ENCODE measurements around the gene TBC1D16. TPM values are rescaled to one million over a fixed set of nuclear protein-coding genes. Genes with fewer than 3 reads are reported as not detected.

Gene TBC1D16
- total and polyA plus RNA-seq, 5 donors: 9.9 to 27.8 (median 21.0) TPM

DNA sequence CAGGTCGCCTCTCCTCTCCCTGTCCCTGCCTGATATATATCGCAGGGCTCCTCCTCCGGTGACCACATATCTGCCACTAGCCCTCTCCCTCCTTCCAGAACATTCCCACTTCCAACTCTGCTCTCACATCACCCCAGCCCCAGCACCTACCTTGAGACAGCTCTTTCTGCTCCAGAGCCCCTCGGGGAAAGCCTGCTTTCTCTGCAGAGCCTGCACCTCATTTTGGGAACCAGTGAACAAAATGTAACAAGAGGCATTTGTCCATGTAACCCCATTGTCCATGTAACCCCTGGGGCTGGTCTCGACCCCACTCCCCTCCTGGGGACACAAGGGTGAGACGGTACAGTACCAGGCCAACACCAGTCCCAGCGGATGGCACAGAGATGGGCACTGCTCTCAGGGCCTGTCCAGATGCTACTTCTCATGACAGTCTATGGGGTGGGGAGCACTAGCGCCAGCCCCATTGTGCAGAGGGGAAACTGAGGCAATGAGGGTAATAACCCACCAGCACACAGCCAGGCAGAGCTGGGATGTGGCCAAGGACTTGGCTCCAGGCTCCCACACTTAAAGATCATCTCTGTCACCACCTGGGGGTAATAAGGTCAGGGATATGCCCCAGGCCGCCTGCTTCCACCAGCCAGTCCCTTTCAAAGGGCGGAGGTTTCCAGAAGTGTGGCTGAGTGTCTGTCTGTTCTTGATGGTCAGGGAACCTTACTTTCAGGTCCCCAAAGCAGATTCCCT is 42.9 kb downstream of the TBC1D16 start:
- H3K27ac ChIP-seq (ENCODE audit: low read length): peak overlapping the region; percentile 31
- H3K4me3 ChIP-seq (ENCODE audit: low read length): no peak overlapping the region
- peaks cover 12% of the 10 kb centered on the region for H3K4me1 ChIP-seq (ENCODE audit: control insufficient read depth, insufficient read depth, low read length)
- peak in 1 of 3 donors; percentile 33 for DNase-seq
- no peaks in the 10 kb centered on the region for H3K9me3 ChIP-seq (ENCODE audit: control insufficient read depth, low read length)
- 74% methylated on average over 10 of the region's 10 CpGs for WGBS
- peak; percentile 6 to 7 for ATAC-seq
- H3K27me3 ChIP-seq (ENCODE audit: control insufficient read depth, insufficient read depth): no peaks in the 10 kb centered on the region
- intact Hi-C loops (cut with DNase I): loop anchor here (5.0 to 10.0 kb wide), 4 partner anchors 151 to 206 kb away; no protein-coding TSS in a partner anchor

GRCh38 chr17:79991924-79992648 is 43.6 kb downstream of the TBC1D16 start:
- Histone ChIP-seq H3K9me3 (ENCODE audit: control insufficient read depth, low read length) (no peaks in the 10 kb centered on the region), H3K4me3 (ENCODE audit: low read length) (no peak overlapping the region), H3K27me3 (ENCODE audit: control insufficient read depth, insufficient read depth) (no peaks in the 10 kb centered on the region), H3K4me1 (ENCODE audit: control insufficient read depth, insufficient read depth, low read length) (peaks cover 12% of the 10 kb centered on the region), H3K27ac (ENCODE audit: low read length) (peak overlapping the region; percentile 31)
- intact Hi-C loops (cut with DNase I): loop anchor here (2.0 to 10.0 kb wide), 5 partner anchors 150 to 245 kb away; no protein-coding TSS in a partner anchor
- 18% methylated on average over 44 of the region's 44 CpGs for whole genome bisulfite sequencing
- ATAC-seq: peak; percentile 25 to 36
- DNase-seq: peak; percentile 43 to 83 (median 82)

DNA sequence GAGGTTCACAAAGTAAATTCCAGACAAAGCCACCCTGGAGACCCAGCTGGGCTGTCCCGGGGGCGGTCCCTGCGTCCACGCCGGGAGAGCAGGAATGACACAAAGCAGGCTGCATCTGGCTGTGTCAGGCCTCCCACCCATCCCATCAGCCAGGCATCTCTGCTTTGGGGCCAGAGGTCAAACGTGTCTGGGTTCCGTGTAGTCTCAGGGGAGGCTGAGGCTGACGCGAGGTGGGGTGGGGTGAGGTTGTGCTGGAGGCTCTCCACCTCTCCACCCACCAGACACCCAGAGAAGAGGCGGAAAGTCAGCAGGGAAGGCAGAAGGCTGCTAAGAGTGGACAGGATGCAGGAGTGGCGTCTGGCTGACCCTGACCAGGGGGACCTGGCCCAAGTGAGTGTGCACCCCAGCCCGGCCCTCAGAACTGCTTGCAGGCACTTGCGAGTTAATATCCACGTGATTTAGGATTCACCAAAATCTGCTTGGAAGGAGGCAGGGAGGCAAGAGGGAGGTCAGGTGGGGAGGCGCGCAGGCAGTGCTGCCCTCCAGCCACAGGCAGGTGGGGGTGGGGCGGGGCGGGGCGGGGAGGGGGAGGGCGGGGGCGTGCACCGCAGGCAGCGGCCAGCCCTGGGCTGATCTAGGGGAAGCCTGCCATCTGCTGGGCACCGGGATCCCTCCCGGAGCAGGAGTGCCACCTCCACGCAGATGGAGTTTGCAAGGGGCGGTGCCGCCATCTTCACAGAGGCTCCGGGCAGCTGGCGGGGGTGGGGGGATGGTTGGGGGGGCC is 44.3 kb downstream of the TBC1D16 start:
- H3K27ac ChIP-seq (ENCODE audit: low read length): no peak overlapping the region
- no peak overlapping the region for H3K4me3 ChIP-seq (ENCODE audit: low read length)
- peaks cover 17% of the 10 kb centered on the region for H3K4me1 ChIP-seq (ENCODE audit: control insufficient read depth, insufficient read depth, low read length)
- H3K9me3 ChIP-seq (ENCODE audit: control insufficient read depth, low read length): no peaks in the 10 kb centered on the region
- 30% methylated on average over 29 of the region's 30 CpGs for WGBS
- DNase-seq (peak; percentile 82 to 94 (median 93)), ATAC-seq (peak; percentile 78 to 87)
- H3K27me3 ChIP-seq (ENCODE audit: control insufficient read depth, insufficient read depth): no peaks in the 10 kb centered on the region
- intact Hi-C loops (cut with DNase I): loop anchor here (2.0 to 10.0 kb wide), 5 partner anchors 149 to 245 kb away; no protein-coding TSS in a partner anchor

DNA sequence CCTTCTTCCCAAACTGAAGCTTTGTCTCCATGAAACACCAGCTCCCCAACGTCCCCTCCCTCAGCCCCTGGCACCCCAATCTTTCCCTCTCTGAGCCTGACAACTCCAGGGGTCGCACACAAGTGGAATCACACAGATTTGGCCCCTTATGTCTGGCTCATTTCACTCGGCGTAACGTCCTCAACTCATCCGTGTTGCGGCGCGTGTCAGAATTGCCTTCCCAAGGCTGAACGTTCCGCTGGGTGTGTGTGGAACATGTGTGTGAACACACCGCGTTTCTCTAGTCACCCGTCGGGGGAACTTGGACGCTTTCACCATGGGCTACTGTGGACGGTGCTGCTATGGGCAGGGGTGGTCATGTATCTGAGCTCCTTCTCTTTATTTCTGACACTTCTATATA is 45.0 kb downstream of the TBC1D16 start:
- no peak overlapping the region for H3K27ac ChIP-seq (ENCODE audit: low read length)
- WGBS: 87% methylated on average over 17 of the region's 17 CpGs
- ATAC-seq (no peak), DNase-seq (peak in 1 of 3 donors; percentile 60)
- H3K9me3 ChIP-seq (ENCODE audit: control insufficient read depth, low read length): no peaks in the 10 kb centered on the region
- H3K4me1 ChIP-seq (ENCODE audit: control insufficient read depth, insufficient read depth, low read length): peaks cover 17% of the 10 kb centered on the region
- no peaks in the 10 kb centered on the region for H3K27me3 ChIP-seq (ENCODE audit: control insufficient read depth, insufficient read depth)
- intact Hi-C loops (cut with DNase I): loop anchor here (2.0 to 10.0 kb wide), 5 partner anchors 148 to 244 kb away; no protein-coding TSS in a partner anchor
- H3K4me3 ChIP-seq (ENCODE audit: low read length): no peak overlapping the region

GRCh38 chr17:79990051-79990592 is 45.5 kb downstream of the TBC1D16 start:
- intact Hi-C loops (cut with DNase I): loop anchor here (2.0 to 10.0 kb wide), 5 partner anchors 148 to 243 kb away; no protein-coding TSS in a partner anchor
- Histone ChIP-seq H3K27ac (ENCODE audit: low read length) (no peak overlapping the region), H3K4me3 (ENCODE audit: low read length) (no peak overlapping the region), H3K4me1 (ENCODE audit: control insufficient read depth, insufficient read depth, low read length) (peaks cover 17% of the 10 kb centered on the region), H3K27me3 (ENCODE audit: control insufficient read depth, insufficient read depth) (no peaks in the 10 kb centered on the region), H3K9me3 (ENCODE audit: control insufficient read depth, low read length) (no peaks in the 10 kb centered on the region)
- ATAC-seq: no peak
- peak in 2 of 3 donors; percentile 56 to 65 for DNase-seq
- WGBS: 63% methylated on average over 21 of the region's 21 CpGs

DNA sequence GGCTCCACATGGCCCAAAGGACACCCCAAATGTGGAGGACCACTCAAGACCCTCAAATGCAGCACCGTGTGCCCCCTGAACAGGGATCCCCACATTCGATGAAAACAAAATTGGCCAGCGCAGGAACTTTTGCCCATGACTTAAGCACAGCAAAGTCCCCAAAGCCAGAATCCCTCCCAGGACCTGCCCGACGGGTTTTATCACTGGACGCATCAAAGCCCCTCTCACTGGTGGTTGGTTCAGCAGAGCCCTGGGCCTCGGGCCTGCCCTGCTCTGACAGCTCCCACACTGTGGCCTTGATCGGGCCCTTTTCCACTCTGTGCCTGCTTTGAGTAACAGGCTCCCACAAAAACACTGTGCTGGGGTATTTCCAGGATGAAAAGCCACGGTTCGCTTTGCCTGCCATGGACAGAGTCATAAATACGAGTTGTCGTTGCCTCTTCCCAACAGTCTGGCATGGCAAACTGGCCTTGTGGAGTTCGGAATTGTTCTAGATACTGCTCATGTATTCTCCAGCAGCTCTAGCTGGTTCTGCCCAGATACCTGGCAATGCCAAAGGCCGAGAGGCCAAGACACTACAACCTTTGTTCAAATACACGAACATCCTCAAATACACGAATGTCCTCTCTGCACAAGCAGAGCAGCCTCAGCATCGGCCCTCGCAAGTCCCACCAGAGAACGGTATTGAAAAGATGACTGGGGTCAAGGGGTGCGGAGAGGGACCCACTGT is 46.4 kb downstream of the TBC1D16 start:
- H3K9me3 ChIP-seq (ENCODE audit: control insufficient read depth, low read length): no peaks in the 10 kb centered on the region
- H3K4me1 ChIP-seq (ENCODE audit: control insufficient read depth, insufficient read depth, low read length): peaks cover 17% of the 10 kb centered on the region
- H3K27me3 ChIP-seq (ENCODE audit: control insufficient read depth, insufficient read depth): no peaks in the 10 kb centered on the region
- no peak overlapping the region for H3K27ac ChIP-seq (ENCODE audit: low read length)
- H3K4me3 ChIP-seq (ENCODE audit: low read length): no peak overlapping the region
- WGBS: 94% methylated on average over 20 of the region's 20 CpGs
- ATAC-seq (no peak), DNase-seq (peak in 2 of 3 donors; percentile 19 to 33)
- intact Hi-C loops (cut with DNase I): loop anchor here in 2 of 4 donors (10.0 kb wide), 3 partner anchors 64 to 244 kb away; no protein-coding TSS in a partner anchor

- ATAC-seq (peak in 1 of 2 donors; percentile 53), DNase-seq (peak; percentile 74 to 78 (median 75))
- intact Hi-C loops (cut with DNase I): loop anchor here in 2 of 4 donors (10.0 kb wide), 3 partner anchors 64 to 244 kb away; no protein-coding TSS in a partner anchor
- Histone ChIP-seq H3K27ac (ENCODE audit: low read length) (no peak overlapping the region), H3K27me3 (ENCODE audit: control insufficient read depth, insufficient read depth) (no peaks in the 10 kb centered on the region), H3K4me3 (ENCODE audit: low read length) (no peak overlapping the region), H3K9me3 (ENCODE audit: control insufficient read depth, low read length) (no peaks in the 10 kb centered on the region), H3K4me1 (ENCODE audit: control insufficient read depth, insufficient read depth, low read length) (peaks cover 10% of the 10 kb centered on the region)
- WGBS: 61% methylated on average over 28 of the region's 28 CpGs
Observed at GRCh38 chr17:79988185-79988971, 47.3 kb downstream of the TBC1D16 start.

DNA sequence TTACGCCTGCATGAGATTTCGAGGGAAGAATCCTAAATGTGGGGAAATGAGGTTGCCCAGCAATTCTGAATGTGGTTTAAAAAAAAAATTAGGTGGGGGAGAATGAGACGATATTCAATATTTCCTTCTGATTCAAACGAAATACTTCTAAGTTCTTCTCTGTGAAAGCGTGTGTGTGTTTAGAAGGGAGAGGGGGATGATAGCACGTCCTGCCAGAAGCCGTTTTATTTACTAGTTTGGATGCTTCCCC is 47.8 kb downstream of the TBC1D16 start:
- no peak for ATAC-seq
- H3K27ac ChIP-seq (ENCODE audit: low read length): no peak overlapping the region
- no peaks in the 10 kb centered on the region for H3K27me3 ChIP-seq (ENCODE audit: control insufficient read depth, insufficient read depth)
- 75% methylated on average over 7 of the region's 7 CpGs for WGBS
- intact Hi-C loops (cut with DNase I): loop anchor here in 2 of 4 donors (10.0 kb wide), 3 partner anchors 63 to 243 kb away; no protein-coding TSS in a partner anchor
- H3K4me1 ChIP-seq (ENCODE audit: control insufficient read depth, insufficient read depth, low read length): peaks cover 6% of the 10 kb centered on the region
- no peak for DNase-seq
- no peak overlapping the region for H3K4me3 ChIP-seq (ENCODE audit: low read length)
- H3K9me3 ChIP-seq (ENCODE audit: control insufficient read depth, low read length): no peaks in the 10 kb centered on the region

DNA sequence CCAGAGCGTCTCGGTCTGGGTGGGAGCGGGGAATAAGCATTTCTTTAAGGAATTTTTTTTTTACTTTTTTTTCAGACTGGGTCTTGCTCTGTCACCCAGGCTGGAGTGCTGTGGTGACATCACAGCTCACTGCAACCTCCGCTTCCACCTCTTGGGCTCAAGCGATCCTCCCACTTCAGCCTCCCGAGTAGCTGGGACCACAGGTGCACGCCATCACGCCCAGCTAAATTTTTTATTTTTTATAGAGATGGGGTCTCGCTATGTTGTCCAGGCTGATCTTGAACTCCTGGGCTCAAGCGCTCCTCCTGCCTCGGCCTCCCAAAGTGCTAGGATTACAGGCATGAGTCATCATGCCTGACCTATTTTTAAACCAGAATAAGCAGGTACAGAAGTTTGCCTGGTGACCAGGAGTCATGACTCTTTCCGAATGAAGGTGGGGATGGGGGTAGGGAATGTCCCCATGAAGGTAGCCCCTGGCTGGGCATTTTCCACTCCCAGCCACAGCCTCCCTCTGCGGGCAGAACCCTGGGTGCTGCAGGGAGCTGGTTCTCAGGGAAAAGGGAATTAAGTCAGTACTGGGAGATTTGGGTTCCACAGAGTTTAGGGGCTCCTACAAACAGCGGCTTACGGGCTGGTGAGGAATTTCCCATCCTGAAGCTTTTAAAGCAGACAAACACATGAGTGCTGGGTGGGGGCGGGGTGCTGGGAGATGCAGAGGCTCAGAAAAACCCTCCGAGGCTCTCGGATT is 48.3 kb downstream of the TBC1D16 start:
- H3K27ac ChIP-seq (ENCODE audit: low read length): no peak overlapping the region
- DNase-seq: peak in 2 of 3 donors; percentile 11 to 12
- ATAC-seq: no peak
- H3K4me1 ChIP-seq (ENCODE audit: control insufficient read depth, insufficient read depth, low read length): peaks cover 4% of the 10 kb centered on the region
- intact Hi-C loops (cut with DNase I): loop anchor here in 2 of 4 donors (10.0 kb wide), 3 partner anchors 63 to 243 kb away; no protein-coding TSS in a partner anchor
- WGBS: 90% methylated on average over 18 of the region's 18 CpGs
- no peaks in the 10 kb centered on the region for H3K9me3 ChIP-seq (ENCODE audit: control insufficient read depth, low read length)
- no peak overlapping the region for H3K4me3 ChIP-seq (ENCODE audit: low read length)
- no peaks in the 10 kb centered on the region for H3K27me3 ChIP-seq (ENCODE audit: control insufficient read depth, insufficient read depth)
